GM12878 (cell line): ENCODE measurements around the gene FFAR3. TPM values are rescaled to one million over a fixed set of nuclear protein-coding genes. Genes with fewer than 3 reads are reported as not detected.

Experiments used
- ATAC-seq: fragments of 200-7000 bp; cut with Tn5 transposase; 3 replicates; pipeline ENCODE4 v1.9.1; 2020; ENCODE audit warnings: mild to moderate bottlenecking, moderate library complexity
- BruUV-seq: library from RNA; stranded (reverse); fragments of 400-500 nt; replicated peaks from 2 replicates; lab custom pipeline; 2021; lab: Mats Ljungman, UMichigan
- CTCF ChIA-PET: fragments of 300-600 bp; sonication (Branson Sonifier 250); formaldehyde crosslinking; extraction: SDS; loops from one replicate; lab custom pipeline; 2021; ENCODE audit warnings: inconsistent platforms; lab: Yijun Ruan, JAX
- POLR2A ChIA-PET: fragments of 350-600 bp; formaldehyde crosslinking; extraction: SDS; loops from one replicate; lab custom pipeline; 2021; ENCODE audit warnings: inconsistent platforms; lab: Charles Lee
- RAD21 ChIA-PET: fragments of 300-600 bp; sonication (Branson Sonifier 250); formaldehyde crosslinking; loops from one replicate; lab custom pipeline; 2023; ENCODE audit warnings: antibody characterized with exemption; ENCODE audit not compliant: unreplicated experiment; lab: Charles Lee
- SMC1A ChIA-PET: fragments of 300-600 bp; sonication (Branson Sonifier 250); formaldehyde crosslinking; loops from one replicate; lab custom pipeline; 2023; ENCODE audit not compliant: unreplicated experiment, uncharacterized antibody; lab: Charles Lee
- DNase-seq: peaks from one replicate; pipeline ENCODE4 v3.0.0-alpha.2; 2011; ENCODE audit warnings: low read depth, low spot score
- FAIRE-seq: peaks from 3 replicates; lab custom pipeline; 2011; peaks lifted over from hg19 to GRCh38; lab: Jason Lieb, UNC
- H2AFZ ChIP-seq: 2 replicates; pipeline ENCODE4 v1.6.0; 2011; ENCODE audit warnings: low read depth, low read length, control low read depth; ENCODE audit not compliant: control insufficient read depth
- H3K27ac ChIP-seq: 2 replicates; pipeline ENCODE4 v1.5.1; 2011; ENCODE audit warnings: control low read depth; ENCODE audit not compliant: control insufficient read depth, insufficient read depth
- H3K27me3 ChIP-seq, 2 experiments: replicated peaks in 1 of 2; 2 replicates each; pipeline versions ENCODE4 v1.6.0 to v1.6.1; 2011; ENCODE audit warnings: low read length in 1 of 2; ENCODE audit not compliant: control insufficient read depth in 2 of 2, insufficient read depth in 2 of 2
- H3K36me3 ChIP-seq, 2 experiments: 2 replicates each; pipeline ENCODE4 v1.5.1; 2011; ENCODE audit warnings: low read length in 1 of 2; ENCODE audit not compliant: control insufficient read depth in 2 of 2, insufficient read depth in 2 of 2
- H3K4me1 ChIP-seq: 2 replicates; pipeline ENCODE4 v1.6.1; 2011; ENCODE audit warnings: mild to moderate bottlenecking, low read length, moderate library complexity, mixed read lengths; ENCODE audit not compliant: control insufficient read depth, insufficient read depth
- H3K4me2 ChIP-seq: 2 replicates; pipeline ENCODE4 v1.6.0; 2011; ENCODE audit warnings: control low read depth; ENCODE audit not compliant: control insufficient read depth, insufficient read depth
- H3K4me3 ChIP-seq: fragments of 200-600 bp; sonication (generic); 2 replicates; pipeline ENCODE4 v1.5.1; 2016
- H3K79me2 ChIP-seq: 2 replicates; pipeline ENCODE4 v1.6.0; 2011; ENCODE audit warnings: low read length; ENCODE audit not compliant: control insufficient read depth, insufficient read depth
- H3K9ac ChIP-seq: 2 replicates; pipeline ENCODE4 v1.8.0; 2011; ENCODE audit warnings: low read length, control low read depth, mixed read lengths; ENCODE audit not compliant: control insufficient read depth, insufficient read depth
- H3K9me3 ChIP-seq: replicated peaks from 3 replicates; pipeline ENCODE4 v1.5.1; 2011; ENCODE audit warnings: mild to moderate bottlenecking, low read length; ENCODE audit not compliant: control insufficient read depth, insufficient read depth
- H4K20me1 ChIP-seq: 2 replicates; pipeline ENCODE4 v1.6.0; 2011; ENCODE audit not compliant: control insufficient read depth, insufficient read depth
- BRCA1 ChIP-seq: IDR thresholded peaks from 2 replicates; pipeline ENCODE4 v1.6.1; 2011; ENCODE audit warnings: low read depth, low read length, improper control_type of control experiment
- ESRRA ChIP-seq: IDR thresholded peaks from 2 replicates; pipeline ENCODE4 v1.6.1; 2012; ENCODE audit warnings: mild to moderate bottlenecking, low read length, improper control_type of control experiment
- NRF1 ChIP-seq: conservative IDR thresholded peaks from 2 replicates; pipeline ENCODE4 v1.6.1; 2011; ENCODE audit warnings: mild to moderate bottlenecking, low read depth, low read length, improper control_type of control experiment
- RAD21 ChIP-seq: IDR thresholded peaks from 2 replicates; pipeline ENCODE4 v1.6.1; 2011; ENCODE audit warnings: mild to moderate bottlenecking, low read depth, low read length, moderate library complexity; ENCODE audit not compliant: insufficient read depth
- SUPT20H ChIP-seq: IDR thresholded peaks from 2 replicates; pipeline ENCODE4 v1.6.1; 2011; ENCODE audit warnings: low read depth, mild to moderate bottlenecking, low read length, moderate library complexity, borderline replicate concordance; ENCODE audit not compliant: control insufficient read depth
- WGBS: methylation state at CpG from one replicate; pipeline ENCODE4 v1.1.6; 2016; ENCODE audit warnings: low lambda C conversion rate; ENCODE audit not compliant: insufficient replicate concordance, insufficient coverage; ENCODE audit errors: missing lambda C conversion rate; 5-methylcytosine and 5-hydroxymethylcytosine counted together
- in situ Hi-C: fragments of 300-500 bp; cut with MboI; formaldehyde crosslinking; loops from 9 replicates; pipeline ENCODE4 v1.14.3; 2018; ENCODE audit warnings: mixed read lengths
- intact Hi-C: fragments of 100-400 bp; cut with micrococcal nuclease; formaldehyde crosslinking; loops from one replicate; pipeline ENCODE4 v1.14.2; 2022; ENCODE audit not compliant: unreplicated experiment
- polyA plus RNA-seq, 11 experiments: library from polyadenylated mRNA; depleted of rRNA in 4 of 11; unstranded in 6 of 11; stranded (reverse) in 5 of 11; fragments of >200 nt; fragmentation: Nextera tagmentation in 4 of 11; fragmentation: Illumina TruSeq in 1 of 11; extraction: Ambion mirVana in 4 of 11; extraction: Trizol in 1 of 11; gene quantifications; 1 replicate in 1 of 11; 2 replicates in 10 of 11; pipeline versions ENCODE4 v1.2.1 to v1.2.3, GENCODE V29; 2011 to 2016; ENCODE audit warnings: inconsistent platforms in 2 of 11, missing spikeins in 2 of 11, low read depth in 1 of 11
- total RNA-seq, 4 experiments: library from RNA; depleted of rRNA in 3 of 4; stranded (reverse); fragments of >200 nt in 3 of 4; fragmentation: Illumina TruSeq in 1 of 4; extraction: Trizol in 1 of 4; gene quantifications; 2 replicates each; pipeline versions ENCODE4 v1.2.1 to v1.2.3, GENCODE V29; 2013 to 2021

Gene FFAR3
- total and polyA plus RNA-seq, 10 of the 15 experiments (the other 5 are each of a cell fraction or from before 2014, with no cell fraction given): 0.15 to 0.18 TPM; not detected in 8

GRCh38 chr19:35395382-35396199, 37.3 kb downstream of the FFAR3 start:
- H3K4me3 ChIP-seq: no peak overlapping the region
- no peaks in the 10 kb centered on the region for H3K9me3 ChIP-seq
- peaks cover 2% of the 10 kb centered on the region; the same call in 1 of the 2 replicates for H3K4me1 ChIP-seq
- FAIRE-seq (no peak), ATAC-seq (no peak), DNase-seq (no peak)
- WGBS: 66% methylated on average over 19 of the region's 19 CpGs
- H3K9ac ChIP-seq: no peak overlapping the region
- BruUV-seq: no TSS peak
- RAD21 ChIA-PET: no interaction called here
- no peaks in the 10 kb centered on the region for H4K20me1 ChIP-seq
- POLR2A ChIA-PET: interaction anchor here (0.6 kb wide), 1 partner anchor 70 kb away, joined by 6 read pairs; no protein-coding TSS in a partner anchor
- SMC1A ChIA-PET: interaction anchor here (1.2 to 10.8 kb wide), 3 partner anchors 8 to 67 kb away, joined by 4 to 110 read pairs (median 5); no protein-coding TSS in a partner anchor
- TF ChIP-seq RAD21 (no peak), SUPT20H (no peak), NRF1 (no peak), BRCA1 (no peak), ESRRA (no peak)
- in situ Hi-C loops: no loop called here
- H3K27ac ChIP-seq: no peak overlapping the region
- no peaks in the 10 kb centered on the region for H3K79me2 ChIP-seq
- intact Hi-C loops: no loop called here
- H3K36me3 ChIP-seq: no peaks in the 10 kb centered on the region
- H3K4me2 ChIP-seq: no peak overlapping the region
- no peak overlapping the region for H2AFZ ChIP-seq
- CTCF ChIA-PET: no interaction called here
- H3K27me3 ChIP-seq: no peaks in the 10 kb centered on the region
